ENCODE results near the gene TAS1R3. TPM values are rescaled to one million over a fixed set of nuclear protein-coding genes. Genes with fewer than 3 reads are reported as not detected.

The TAS1R3 gene
- total and polyA plus RNA-seq, 10 of the 15 experiments (the other 5 are each of a cell fraction or from before 2014, with no cell fraction given), result 0.04 to 0.51 (median 0.08) TPM; not detected in 3

DNA sequence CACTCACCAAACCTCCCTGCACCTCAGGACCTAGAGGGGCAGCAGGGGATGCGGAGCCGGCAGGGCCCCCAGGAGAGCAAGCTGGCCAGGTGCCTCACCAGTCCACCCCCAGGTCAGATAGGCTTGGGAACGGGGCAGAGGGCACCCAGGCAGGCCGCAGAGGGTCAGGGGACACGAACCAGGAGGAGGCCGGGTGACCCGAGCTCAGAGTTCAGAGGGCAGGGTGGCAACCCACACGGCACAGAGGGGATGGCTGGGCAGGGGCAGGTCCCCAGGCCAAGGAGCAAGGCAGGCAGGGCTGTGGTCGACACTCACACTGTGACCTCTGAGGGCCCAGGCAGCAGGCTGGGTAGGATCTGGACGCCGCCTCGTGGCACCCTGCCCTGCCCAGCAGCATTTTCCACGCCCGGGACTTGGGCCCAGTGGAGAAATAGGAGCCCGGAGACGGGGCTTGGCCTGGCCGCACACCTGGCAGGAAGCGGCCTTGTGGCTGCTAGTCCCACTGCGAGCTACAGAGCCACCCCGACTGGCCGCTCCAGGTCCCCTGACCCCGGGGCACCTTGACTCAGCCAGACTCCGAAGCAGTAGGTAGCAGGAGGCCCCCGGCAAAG lies 12.8 kb downstream of the TAS1R3 start:
- peaks cover 6% of the 10 kb centered on the region; the same call in 1 of the 2 replicates for H3K4me1 ChIP-seq (ENCODE audit: control insufficient read depth, insufficient read depth, low read length)
- no TSS peak for BruUV-seq (replicated peaks)
- TF ChIP-seq NRF1 (conservative IDR thresholded peaks at IDR 0.05; ENCODE audit: low read depth, low read length), result no peak
- TF ChIP-seq IKZF1 (conservative IDR thresholded peaks at IDR 0.05), result no peak
- TF ChIP-seq SP1 (IDR thresholded peaks at IDR 0.05; ENCODE audit: low read depth, low read length), result no peak
- no peak for TF ChIP-seq RCOR1 (conservative IDR thresholded peaks at IDR 0.05; ENCODE audit: low read depth, low read length)
- TF ChIP-seq RAD21 (IDR thresholded peaks at IDR 0.05; ENCODE audit: insufficient read depth, low read depth, low read length), result no peak
- TF ChIP-seq KDM1A (IDR thresholded peaks at IDR 0.05; ENCODE audit: borderline replicate concordance), result no peak
- no peak for TF ChIP-seq DPF2 (IDR thresholded peaks at IDR 0.05)
- no peak for TF ChIP-seq EGR1 (IDR thresholded peaks at IDR 0.05; ENCODE audit: borderline replicate concordance in 1 of 2, low read depth in 2 of 2, low read length in 2 of 2)
- TF ChIP-seq GATAD2B (conservative IDR thresholded peaks at IDR 0.05; ENCODE audit: low read depth), result no peak
- no peak for TF ChIP-seq MTA2 (IDR thresholded peaks at IDR 0.05; ENCODE audit: low read depth)
- no peak for TF ChIP-seq SMARCA5 (IDR thresholded peaks at IDR 0.05)
- no peak for TF ChIP-seq CHD2 (IDR thresholded peaks at IDR 0.05; ENCODE audit: borderline replicate concordance, low read depth, low read length)
- no peak overlapping the region for H3K4me3 ChIP-seq
- no peaks in the 10 kb centered on the region for H3K9me3 ChIP-seq (replicated peaks; ENCODE audit: control insufficient read depth, insufficient read depth, low read length)
- intact Hi-C loops (cut with micrococcal nuclease; ENCODE audit: unreplicated experiment), result no loop called here
- no peak overlapping the region for H2AFZ ChIP-seq (ENCODE audit: control insufficient read depth, low read depth, low read length)
- no peaks in the 10 kb centered on the region for H3K27me3 ChIP-seq (replicated peaks in 1 of 2; ENCODE audit: control insufficient read depth in 2 of 2, insufficient read depth in 2 of 2, low read length in 1 of 2)
- no peak overlapping the region for H3K9ac ChIP-seq (ENCODE audit: control insufficient read depth, insufficient read depth, low read length)
- in situ Hi-C loops (cut with MboI), result no loop called here
- no peak for ATAC-seq
- H4K20me1 ChIP-seq (ENCODE audit: control insufficient read depth, insufficient read depth), result no peaks in the 10 kb centered on the region
- ChIA-PET CTCF (no interaction called here), POLR2A (interaction anchor here (0.5 to 0.6 kb wide), 2 partner anchors 50 to 536 kb away, joined by 4 read pairs; no protein-coding TSS in a partner anchor), SMC1A (ENCODE audit: uncharacterized antibody, unreplicated experiment) (no interaction called here), RAD21 (ENCODE audit: unreplicated experiment) (no interaction called here)
- H3K79me2 ChIP-seq (ENCODE audit: control insufficient read depth, insufficient read depth, low read length), result peaks cover 2% of the 10 kb centered on the region
- no peak overlapping the region for H3K27ac ChIP-seq (ENCODE audit: control insufficient read depth, insufficient read depth)
- no peak for DNase-seq (ENCODE audit: low read depth, low spot score)
- FAIRE-seq, result no peak
- peaks cover 0 to 3% of the 10 kb centered on the region in 2 experiments for H3K36me3 ChIP-seq (ENCODE audit: control insufficient read depth in 2 of 2, insufficient read depth in 2 of 2, low read length in 1 of 2)
- H3K4me2 ChIP-seq (ENCODE audit: control insufficient read depth, insufficient read depth), result no peak overlapping the region
- WGBS (ENCODE audit: insufficient coverage, insufficient replicate concordance, low lambda C conversion rate, missing lambda C conversion rate), result 98% methylated on average over 23 of the region's 24 CpGs

Data from GM12878 (cell line).